ENCODE results near the gene COL5A2. TPM values are rescaled to one million over a fixed set of nuclear protein-coding genes. Genes with fewer than 3 reads are reported as not detected.

The COL5A2 gene
- total and polyA plus RNA-seq, 10 of the 15 experiments (the other 5 are each of a cell fraction or from before 2014, with no cell fraction given) = 0.04 to 0.85 (median 0.39) TPM

DNA sequence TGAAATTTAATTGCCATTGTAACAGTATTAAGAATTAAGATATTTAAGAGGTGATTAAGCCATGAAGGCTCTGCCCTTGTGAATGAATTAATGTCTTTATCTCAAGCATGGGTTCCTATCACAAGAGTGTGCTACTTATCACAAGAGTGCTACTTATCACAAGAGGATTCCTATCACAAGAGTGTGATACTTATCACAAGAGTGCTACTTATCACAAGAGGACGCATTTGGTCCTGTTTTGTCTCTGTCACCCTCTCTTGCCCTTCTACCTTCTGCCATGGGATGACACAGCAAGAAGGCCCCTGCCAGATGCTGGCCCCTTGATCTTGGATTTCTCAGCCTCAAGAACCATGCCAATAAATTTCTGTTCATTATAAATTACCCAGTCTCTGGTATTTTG is 13.2 kb upstream of the COL5A2 start:
- in situ Hi-C loops (cut with MboI) = no loop called here
- BruUV-seq (replicated peaks) = no TSS peak

More for the DNA sequence above, 13.2 kb upstream of the COL5A2 start:
- H3K9me3 ChIP-seq (replicated peaks; ENCODE audit: control insufficient read depth, insufficient read depth, low read length) = no peaks in the 10 kb centered on the region
- ATAC-seq (no peak), DNase-seq (ENCODE audit: low read depth, low spot score) (no peak), FAIRE-seq (no peak)
- no peak overlapping the region for H3K9ac ChIP-seq (ENCODE audit: control insufficient read depth, insufficient read depth, low read length)
- intact Hi-C loops (cut with micrococcal nuclease; ENCODE audit: unreplicated experiment) = no loop called here
- no peak overlapping the region for H3K4me2 ChIP-seq (ENCODE audit: control insufficient read depth, insufficient read depth)
- TF ChIP-seq STAT1 (conservative IDR thresholded peaks at IDR 0.05) (no peak), ZSCAN29 (IDR thresholded peaks at IDR 0.05) (no peak), JUND (IDR thresholded peaks at IDR 0.05; ENCODE audit: low read depth, low read length) (no peak), ZNF384 (IDR thresholded peaks at IDR 0.05; ENCODE audit: borderline replicate concordance, low read depth, low read length) (no peak), HCFC1 (IDR thresholded peaks at IDR 0.05; ENCODE audit: low read length) (no peak), KLF5 (IDR thresholded peaks at IDR 0.05; ENCODE audit: partially characterized antibody) (no peak), FOXM1 (IDR thresholded peaks at IDR 0.05; ENCODE audit: low read depth, low read length) (no peak), ZBED1 (IDR thresholded peaks at IDR 0.05; ENCODE audit: borderline replicate concordance) (no peak), SMAD1 (IDR thresholded peaks at IDR 0.05; ENCODE audit: low read depth, partially characterized antibody) (no peak), TCF12 (IDR thresholded peaks at IDR 0.05; ENCODE audit: low read depth, low read length) (no peak), ATF7 (IDR thresholded peaks at IDR 0.05; ENCODE audit: low read depth) (no peak), NR2C1 (IDR thresholded peaks at IDR 0.05) (no peak), NR2F1 (conservative IDR thresholded peaks at IDR 0.05) (no peak), TBL1XR1 (IDR thresholded peaks at IDR 0.05; ENCODE audit: low read depth, low read length) (no peak), TAF1 (IDR thresholded peaks at IDR 0.05; ENCODE audit: borderline replicate concordance, low read depth, low read length) (no peak)
- TF ChIP-seq, protein P1, sequence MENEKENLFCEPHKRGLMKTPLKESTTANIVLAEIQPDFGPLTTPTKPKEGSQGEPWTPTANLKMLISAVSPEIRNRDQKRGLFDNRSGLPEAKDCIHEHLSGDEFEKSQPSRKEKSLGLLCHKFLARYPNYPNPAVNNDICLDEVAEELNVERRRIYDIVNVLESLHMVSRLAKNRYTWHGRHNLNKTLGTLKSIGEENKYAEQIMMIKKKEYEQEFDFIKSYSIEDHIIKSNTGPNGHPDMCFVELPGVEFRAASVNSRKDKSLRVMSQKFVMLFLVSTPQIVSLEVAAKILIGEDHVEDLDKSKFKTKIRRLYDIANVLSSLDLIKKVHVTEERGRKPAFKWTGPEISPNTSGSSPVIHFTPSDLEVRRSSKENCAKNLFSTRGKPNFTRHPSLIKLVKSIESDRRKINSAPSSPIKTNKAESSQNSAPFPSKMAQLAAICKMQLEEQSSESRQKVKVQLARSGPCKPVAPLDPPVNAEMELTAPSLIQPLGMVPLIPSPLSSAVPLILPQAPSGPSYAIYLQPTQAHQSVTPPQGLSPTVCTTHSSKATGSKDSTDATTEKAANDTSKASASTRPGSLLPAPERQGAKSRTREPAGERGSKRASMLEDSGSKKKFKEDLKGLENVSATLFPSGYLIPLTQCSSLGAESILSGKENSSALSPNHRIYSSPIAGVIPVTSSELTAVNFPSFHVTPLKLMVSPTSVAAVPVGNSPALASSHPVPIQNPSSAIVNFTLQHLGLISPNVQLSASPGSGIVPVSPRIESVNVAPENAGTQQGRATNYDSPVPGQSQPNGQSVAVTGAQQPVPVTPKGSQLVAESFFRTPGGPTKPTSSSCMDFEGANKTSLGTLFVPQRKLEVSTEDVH (IDR thresholded peaks at IDR 0.05; ENCODE audit: low read depth, partially characterized antibody) = no peak
- no peaks in the 10 kb centered on the region for H3K4me1 ChIP-seq (ENCODE audit: control insufficient read depth, insufficient read depth, low read length)
- RAD21 ChIA-PET (ENCODE audit: unreplicated experiment) = no interaction called here
- H3K4me3 ChIP-seq = no peak overlapping the region
- H3K79me2 ChIP-seq (ENCODE audit: control insufficient read depth, insufficient read depth, low read length) = no peaks in the 10 kb centered on the region
- CTCF ChIA-PET = interaction anchor here (0.9 to 1.7 kb wide), 2 partner anchors 50 to 98 kb away, joined by 3 to 6 read pairs; no protein-coding TSS in a partner anchor
- H3K27ac ChIP-seq (ENCODE audit: control insufficient read depth, insufficient read depth) = no peak overlapping the region
- H3K36me3 ChIP-seq (ENCODE audit: control insufficient read depth in 2 of 2, insufficient read depth in 2 of 2, low read length in 1 of 2) = no peaks in the 10 kb centered on the region
- no peaks in the 10 kb centered on the region for H3K27me3 ChIP-seq (replicated peaks in 1 of 2; ENCODE audit: control insufficient read depth in 2 of 2, insufficient read depth in 2 of 2, low read length in 1 of 2)
- SMC1A ChIA-PET (ENCODE audit: uncharacterized antibody, unreplicated experiment) = no interaction called here
- POLR2A ChIA-PET = no interaction called here
- no peaks in the 10 kb centered on the region for H4K20me1 ChIP-seq (ENCODE audit: control insufficient read depth, insufficient read depth)
- 23% methylated on average over 1 of the region's 1 CpG for WGBS (ENCODE audit: insufficient coverage, insufficient replicate concordance, low lambda C conversion rate, missing lambda C conversion rate)
- no peak overlapping the region for H2AFZ ChIP-seq (ENCODE audit: control insufficient read depth, low read depth, low read length)

Measured in GM12878 (cell line).